CD4-positive, alpha-beta T cell treated with Interleukin-21 for 1 hour (primary cell): ENCODE results near the gene GALNT10.

Experiments used
- DNase-seq: peaks from one replicate; pipeline ENCODE4 v3.0.0-alpha.2; 2020

The GALNT10 gene

GRCh38 chr5:154269414-154269813, 78.9 kb downstream of the GALNT10 start:
- DNase-seq = no peak

GRCh38 chr5:154271466-154271865, 80.9 kb downstream of the GALNT10 start:
- no peak for DNase-seq

- DNase-seq = no peak
These were observed 81.5 kb downstream of the GALNT10 start for GRCh38 chr5:154271936-154272514.

- peak; percentile 21 for DNase-seq
These were observed 82.6 kb downstream of the GALNT10 start for GRCh38 chr5:154273028-154273617.

GRCh38 chr5:154273963-154274827, 83.7 kb downstream of the GALNT10 start:
- no peak for DNase-seq

GRCh38 chr5:154274828-154275185, 84.3 kb downstream of the GALNT10 start:
- DNase-seq = no peak

- DNase-seq = no peak
These were observed 85.0 kb downstream of the GALNT10 start for GRCh38 chr5:154275566-154275965.

- DNase-seq = no peak
These were observed 85.9 kb downstream of the GALNT10 start for GRCh38 chr5:154276261-154276972.

GRCh38 chr5:154276973-154277331, 86.4 kb downstream of the GALNT10 start:
- no peak for DNase-seq

- DNase-seq = no peak
These were observed 87.0 kb downstream of the GALNT10 start for GRCh38 chr5:154277499-154277898.

- DNase-seq = no peak
These were observed 87.7 kb downstream of the GALNT10 start for GRCh38 chr5:154278186-154278585.

GRCh38 chr5:154278908-154279307, 88.4 kb downstream of the GALNT10 start:
- DNase-seq = no peak

- no peak for DNase-seq
These were observed 93.9 kb downstream of the GALNT10 start for GRCh38 chr5:154284433-154284832.

- DNase-seq = no peak
These were observed 95.3 kb downstream of the GALNT10 start for GRCh38 chr5:154285661-154286408.

- DNase-seq = no peak
These were observed 96.0 kb downstream of the GALNT10 start for GRCh38 chr5:154286557-154286956.

- DNase-seq = no peak
These were observed 96.6 kb downstream of the GALNT10 start for GRCh38 chr5:154287136-154287535.

- no peak for DNase-seq
These were observed 97.6 kb downstream of the GALNT10 start for GRCh38 chr5:154288145-154288544.

GRCh38 chr5:154291917-154292316, 101.4 kb downstream of the GALNT10 start:
- no peak for DNase-seq

- no peak for DNase-seq
These were observed 102.7 kb downstream of the GALNT10 start for GRCh38 chr5:154293219-154293618.

GRCh38 chr5:154295551-154295950, 105.0 kb downstream of the GALNT10 start:
- no peak for DNase-seq

- no peak for DNase-seq
These were observed 106.1 kb downstream of the GALNT10 start for GRCh38 chr5:154296525-154297159.

GRCh38 chr5:154298065-154298464, 107.5 kb downstream of the GALNT10 start:
- DNase-seq = no peak
